NCI-H460 (cell line): ENCODE measurements around the gene GSTT2. TPM values are rescaled to one million over a fixed set of nuclear protein-coding genes. Genes with fewer than 3 reads are reported as not detected.

Source experiments
- DNase-seq: peaks from one replicate; pipeline ENCODE4 v3.0.0-alpha.2; 2016; ENCODE audit warnings: low read depth; ENCODE audit errors: extremely low read depth
- total RNA-seq: library from RNA; depleted of rRNA; stranded (reverse); fragments of >200 nt; shearing (Covaris generic); gene quantifications from 2 replicates; pipeline ENCODE4 v1.2.3, GENCODE V29; 2014

GSTT2 gene
- total RNA-seq, 1 experiment from 2014 or later, result not detected

- DNase-seq, result no peak
These were observed 27.5 kb downstream of the GSTT2 start for GRCh38 chr22:24007253-24008021.

- no peak for DNase-seq
These were observed 28.0 kb downstream of the GSTT2 start for GRCh38 chr22:24008022-24008283.

GRCh38 chr22:24008381-24009226, 28.7 kb downstream of the GSTT2 start:
- DNase-seq, result no peak

GRCh38 chr22:24009227-24010017, 29.5 kb downstream of the GSTT2 start:
- DNase-seq, result no peak

GRCh38 chr22:24010018-24010391, 30.1 kb downstream of the GSTT2 start:
- DNase-seq, result no peak

GRCh38 chr22:24011735-24012068, 31.8 kb downstream of the GSTT2 start:
- no peak for DNase-seq

- no peak for DNase-seq
These were observed 36.2 kb downstream of the GSTT2 start for GRCh38 chr22:24016156-24016555.

- no peak for DNase-seq
These were observed 41.4 kb downstream of the GSTT2 start for GRCh38 chr22:24021304-24021703.

- DNase-seq, result no peak
These were observed 43.4 kb downstream of the GSTT2 start for GRCh38 chr22:24023204-24023789.

- DNase-seq, result no peak
These were observed 44.4 kb downstream of the GSTT2 start for GRCh38 chr22:24024354-24024753.

- no peak for DNase-seq
These were observed 45.5 kb downstream of the GSTT2 start for GRCh38 chr22:24025475-24025874.

GRCh38 chr22:24026056-24026455, 46.1 kb downstream of the GSTT2 start:
- DNase-seq, result no peak

- DNase-seq, result no peak
These were observed 46.8 kb downstream of the GSTT2 start for GRCh38 chr22:24026733-24027132.

GRCh38 chr22:24027389-24027975, 47.5 kb downstream of the GSTT2 start:
- DNase-seq, result no peak

GRCh38 chr22:24027991-24028390, 48.1 kb downstream of the GSTT2 start:
- no peak for DNase-seq

- DNase-seq, result no peak
These were observed 48.6 kb downstream of the GSTT2 start for GRCh38 chr22:24028533-24028932.

- DNase-seq, result no peak
These were observed 49.4 kb downstream of the GSTT2 start for GRCh38 chr22:24029304-24029703.

GRCh38 chr22:24030186-24030702, 50.3 kb downstream of the GSTT2 start:
- DNase-seq, result no peak
